ENCODE results near the gene MOBP.

Gene MOBP

GRCh38 chr3:39529577-39529976 is 62.1 kb downstream of the MOBP start:
- Histone ChIP-seq H3F3A (ENCODE audit: low read depth) (no peaks in the 10 kb centered on the region), H3K27me3 (ENCODE audit: insufficient read depth, low read length, poor library complexity, severe bottlenecking) (no peaks in the 10 kb centered on the region), H3K4me2 (ENCODE audit: low read depth, low read length, poor library complexity, severe bottlenecking) (no peak overlapping the region), H3K9me3 (ENCODE audit: insufficient read depth, low read depth, low read length) (peaks cover under 1% of the 10 kb centered on the region; the same call in 1 of the 2 replicates), H2AFZ (ENCODE audit: low read length) (no peak overlapping the region), H3K9me2 (replicated peaks; ENCODE audit: low read depth, low read length) (no peaks in the 10 kb centered on the region), H3K9ac (ENCODE audit: low read depth, low read length, poor library complexity, severe bottlenecking) (no peak overlapping the region), H3K36me3 (ENCODE audit: insufficient read depth, low read length) (no peaks in the 10 kb centered on the region), H4K20me1 (ENCODE audit: insufficient read depth, low read length, poor library complexity, severe bottlenecking) (no peaks in the 10 kb centered on the region), H3K4me1 (ENCODE audit: insufficient read depth, low read length, poor library complexity, severe bottlenecking) (no peaks in the 10 kb centered on the region), H3K79me2 (ENCODE audit: insufficient read depth, low read length) (no peaks in the 10 kb centered on the region), H3K4me3 (ENCODE audit: low read length, poor library complexity, severe bottlenecking) (no peak overlapping the region)
- TF ChIP-seq CTCF (conservative IDR thresholded peaks at IDR 0.05; ENCODE audit: low read length), result no peak
- no peak for TF ChIP-seq EZH2phosphoT487 (IDR thresholded peaks at IDR 0.05; ENCODE audit: borderline replicate concordance)

- Histone ChIP-seq H3K9me2 (replicated peaks; ENCODE audit: low read depth, low read length) (no peaks in the 10 kb centered on the region), H3K27me3 (ENCODE audit: insufficient read depth, low read length, poor library complexity, severe bottlenecking) (no peaks in the 10 kb centered on the region), H3K9me3 (ENCODE audit: insufficient read depth, low read depth, low read length) (no peaks in the 10 kb centered on the region), H3K4me3 (ENCODE audit: low read length, poor library complexity, severe bottlenecking) (no peak overlapping the region), H3F3A (ENCODE audit: low read depth) (no peaks in the 10 kb centered on the region), H2AFZ (ENCODE audit: low read length) (no peak overlapping the region), H3K4me1 (ENCODE audit: insufficient read depth, low read length, poor library complexity, severe bottlenecking) (no peaks in the 10 kb centered on the region), H3K9ac (ENCODE audit: low read depth, low read length, poor library complexity, severe bottlenecking) (no peak overlapping the region), H3K79me2 (ENCODE audit: insufficient read depth, low read length) (no peaks in the 10 kb centered on the region), H3K36me3 (ENCODE audit: insufficient read depth, low read length) (no peaks in the 10 kb centered on the region), H4K20me1 (ENCODE audit: insufficient read depth, low read length, poor library complexity, severe bottlenecking) (no peaks in the 10 kb centered on the region), H3K4me2 (ENCODE audit: low read depth, low read length, poor library complexity, severe bottlenecking) (no peak overlapping the region)
- TF ChIP-seq CTCF (conservative IDR thresholded peaks at IDR 0.05; ENCODE audit: low read length), result no peak
- no peak for TF ChIP-seq EZH2phosphoT487 (IDR thresholded peaks at IDR 0.05; ENCODE audit: borderline replicate concordance)
Observed at GRCh38 chr3:39531066-39531465, 63.6 kb downstream of the MOBP start.

- Histone ChIP-seq H3F3A (ENCODE audit: low read depth) (no peaks in the 10 kb centered on the region), H3K27me3 (ENCODE audit: insufficient read depth, low read length, poor library complexity, severe bottlenecking) (no peaks in the 10 kb centered on the region), H3K4me2 (ENCODE audit: low read depth, low read length, poor library complexity, severe bottlenecking) (no peak overlapping the region), H3K36me3 (ENCODE audit: insufficient read depth, low read length) (no peaks in the 10 kb centered on the region), H3K9me3 (ENCODE audit: insufficient read depth, low read depth, low read length) (no peaks in the 10 kb centered on the region), H3K9ac (ENCODE audit: low read depth, low read length, poor library complexity, severe bottlenecking) (no peak overlapping the region), H3K4me1 (ENCODE audit: insufficient read depth, low read length, poor library complexity, severe bottlenecking) (no peaks in the 10 kb centered on the region), H3K9me2 (replicated peaks; ENCODE audit: low read depth, low read length) (no peaks in the 10 kb centered on the region), H4K20me1 (ENCODE audit: insufficient read depth, low read length, poor library complexity, severe bottlenecking) (no peaks in the 10 kb centered on the region), H3K4me3 (ENCODE audit: low read length, poor library complexity, severe bottlenecking) (no peak overlapping the region), H3K79me2 (ENCODE audit: insufficient read depth, low read length) (no peaks in the 10 kb centered on the region), H2AFZ (ENCODE audit: low read length) (no peak overlapping the region)
- TF ChIP-seq CTCF (conservative IDR thresholded peaks at IDR 0.05; ENCODE audit: low read length) (no peak), EZH2phosphoT487 (IDR thresholded peaks at IDR 0.05; ENCODE audit: borderline replicate concordance) (no peak)
Observed at GRCh38 chr3:39531665-39532064, 64.2 kb downstream of the MOBP start.

Measured in Loucy (cell line).